Glomerular endothelial cell (primary cell): ENCODE measurements around the gene JAZF1. TPM values are rescaled to one million over a fixed set of nuclear protein-coding genes. Genes with fewer than 3 reads are reported as not detected.

ENCODE experiments used
- DNase-seq: peaks from one replicate; pipeline ENCODE4 v3.0.0-alpha.2; 2011; ENCODE audit warnings: low read depth, low spot score; ENCODE audit errors: extremely low read depth
- total RNA-seq: library from RNA; depleted of rRNA; stranded (reverse); fragments of >200 nt; gene quantifications from 2 replicates; pipeline ENCODE4 v1.2.3, GENCODE V29; 2015

JAZF1 gene
- total RNA-seq, 1 donor from 2014 or later = 8.9 TPM

DNA sequence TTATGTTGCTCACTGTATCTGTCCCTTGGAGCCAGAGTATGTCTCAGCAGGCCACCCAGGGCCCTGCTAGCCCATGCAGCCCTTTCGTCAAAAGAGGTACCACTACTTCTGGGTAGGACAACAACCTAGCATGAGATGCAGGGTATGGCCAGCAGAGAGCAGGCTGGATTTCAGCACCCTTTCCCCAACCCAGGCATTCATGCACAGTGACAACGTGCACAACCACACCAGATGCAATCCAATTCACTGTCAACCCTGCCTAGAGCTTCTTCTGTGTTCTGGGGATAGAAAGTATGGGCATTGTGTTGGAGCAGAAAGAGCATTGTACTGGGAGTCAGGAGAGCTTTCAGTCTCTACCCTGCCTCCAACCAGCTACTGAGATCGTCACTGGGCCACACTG is 37.9 kb downstream of the JAZF1 start:
- no peak for DNase-seq

DNA sequence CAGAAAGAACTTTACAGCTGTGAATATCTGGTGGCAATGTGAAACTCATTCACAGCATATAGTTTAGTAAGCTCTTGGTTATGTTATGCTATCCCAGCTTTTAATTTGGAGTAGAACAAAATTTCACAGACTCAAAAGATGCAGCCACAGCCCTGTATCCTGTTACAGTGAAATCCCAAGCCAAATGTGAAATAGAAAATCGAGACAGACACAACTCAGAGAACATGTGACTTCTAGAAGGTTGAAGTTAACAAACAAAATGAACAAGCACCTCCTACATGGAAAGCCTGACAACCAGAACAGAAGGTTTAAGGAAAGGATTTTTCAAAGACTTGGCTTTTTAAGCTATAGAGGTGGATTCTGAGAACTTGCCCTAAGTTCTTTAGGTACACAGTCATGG is 39.6 kb downstream of the JAZF1 start:
- DNase-seq = no peak

DNA sequence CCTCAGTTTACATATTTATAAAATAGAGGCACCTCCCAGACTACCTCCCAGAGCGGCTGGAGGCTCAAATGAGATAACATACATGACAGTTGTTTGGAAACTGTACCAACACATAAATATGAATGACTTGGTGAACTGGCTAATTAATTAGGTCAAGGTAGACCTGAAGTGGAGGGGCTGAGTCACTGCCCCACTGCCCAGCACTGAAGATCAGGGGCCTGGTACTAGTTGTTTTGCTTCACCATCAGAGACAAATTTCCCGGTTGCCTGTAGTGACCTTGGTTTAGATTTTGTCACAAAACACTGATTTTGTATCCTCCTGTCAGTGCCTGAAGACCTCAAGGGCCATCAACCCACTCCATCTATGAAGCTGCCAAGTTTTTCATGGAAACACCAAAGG is 41.8 kb downstream of the JAZF1 start:
- no peak for DNase-seq

DNA sequence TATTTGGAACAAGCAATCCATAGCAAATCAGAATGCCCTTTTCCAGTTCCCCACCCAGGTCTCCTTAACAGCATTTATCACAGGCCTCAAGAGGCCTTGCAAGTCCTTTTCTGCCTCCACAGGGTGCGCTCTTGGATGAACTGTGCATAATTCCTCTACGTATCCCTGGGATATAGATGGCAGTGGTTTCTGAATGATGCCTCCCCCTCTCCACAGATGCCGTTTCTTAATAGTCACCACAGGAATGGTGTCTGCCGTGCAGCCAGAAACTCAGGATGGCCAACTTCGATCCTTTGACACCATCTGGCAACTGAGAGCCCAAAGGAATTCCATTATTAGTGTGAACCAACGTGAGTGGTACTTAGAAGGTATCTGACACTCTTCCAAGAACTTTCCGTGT is 43.1 kb downstream of the JAZF1 start:
- no peak for DNase-seq

DNA sequence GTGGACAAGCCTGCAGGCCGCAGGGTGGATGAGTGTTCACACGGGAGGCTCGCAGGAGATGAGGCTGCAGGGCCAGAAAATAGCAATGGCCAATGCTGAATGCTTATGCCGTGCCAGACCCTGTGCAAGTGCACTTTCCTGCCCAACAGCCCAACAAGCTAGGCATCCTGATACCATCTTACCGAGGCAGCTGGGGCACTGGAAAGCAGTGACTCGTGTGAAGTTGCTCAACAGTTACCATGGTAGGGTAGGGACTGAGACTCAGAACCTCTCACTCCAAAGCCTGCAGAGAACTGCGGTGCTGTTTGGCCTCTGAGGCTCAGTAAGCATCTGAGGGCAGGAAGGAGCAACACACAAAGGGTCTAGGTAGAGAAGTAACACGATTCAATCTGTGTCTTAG is 43.7 kb downstream of the JAZF1 start:
- no peak for DNase-seq

DNA sequence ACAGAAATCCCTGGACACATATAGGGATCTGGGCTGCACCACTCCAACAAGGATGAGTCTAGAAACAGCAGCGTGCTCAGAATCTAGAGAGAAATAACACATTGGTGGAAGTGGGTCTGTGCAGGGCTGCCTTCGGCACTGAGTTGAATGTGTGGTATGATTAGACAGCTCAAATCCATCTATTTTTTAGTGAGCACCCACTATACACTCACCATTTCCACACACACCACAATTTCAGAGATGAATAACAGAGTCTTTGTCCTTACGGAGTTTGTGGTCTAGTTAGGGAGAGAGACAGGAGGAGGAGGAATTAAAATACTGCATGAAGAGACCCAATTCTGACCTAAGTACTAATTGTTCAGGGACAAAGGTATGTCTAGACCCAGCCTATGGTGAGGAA is 44.2 kb downstream of the JAZF1 start:
- DNase-seq = no peak

DNA sequence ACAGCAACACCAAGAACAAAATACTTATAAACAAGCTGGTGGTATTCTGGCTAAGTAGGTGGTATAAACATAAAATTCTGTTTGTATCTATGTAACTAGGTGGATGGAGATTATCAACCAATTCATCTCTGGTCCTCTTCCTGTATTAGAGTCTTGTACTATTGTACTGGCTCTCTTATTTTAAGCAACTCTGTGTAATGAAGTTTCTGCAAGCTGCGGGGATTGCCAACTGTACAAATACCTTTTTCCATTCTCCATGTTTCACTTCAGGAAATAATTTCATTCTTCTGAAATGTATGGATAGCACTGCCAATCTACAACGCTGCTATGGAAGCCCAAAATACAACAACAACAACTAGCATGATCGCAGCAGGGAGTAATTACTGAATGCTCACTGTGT is 44.8 kb downstream of the JAZF1 start:
- DNase-seq = no peak

DNA sequence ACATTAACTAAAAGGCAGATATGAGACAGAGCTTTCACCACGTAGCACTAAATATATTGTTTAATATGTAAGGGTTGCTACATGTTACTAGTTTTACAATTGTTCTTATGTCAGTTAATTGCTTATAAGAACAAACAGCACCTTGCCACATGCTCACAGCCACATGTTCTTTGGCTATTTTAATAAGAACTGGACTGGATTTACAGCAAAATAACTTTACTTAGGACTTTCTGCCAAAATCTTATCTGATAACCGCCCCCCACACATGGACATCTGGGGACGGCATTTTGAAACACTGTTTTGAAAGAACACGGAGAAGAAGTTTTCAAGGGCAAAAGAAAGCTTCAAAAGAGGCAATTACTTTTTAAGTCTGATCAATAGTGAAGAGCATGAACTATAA is 45.3 kb downstream of the JAZF1 start:
- no peak for DNase-seq

DNA sequence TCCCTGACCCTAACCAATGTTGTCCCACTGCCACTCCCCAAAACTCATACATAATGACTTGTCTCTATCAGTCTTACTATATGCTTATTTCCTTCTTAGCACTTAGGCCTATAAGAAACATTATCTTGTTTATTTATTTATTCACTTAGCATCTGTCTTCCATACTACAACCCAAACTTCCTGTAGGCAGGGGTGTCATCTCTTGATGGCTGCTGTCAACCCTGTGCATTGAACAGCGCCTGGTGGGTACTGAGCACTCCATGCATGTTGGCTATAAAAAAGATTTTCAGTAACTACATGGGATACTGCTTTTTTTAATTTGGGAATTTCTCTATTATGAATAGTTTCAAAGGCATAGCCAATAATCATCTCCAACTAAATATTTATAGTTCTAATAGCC is 46.7 kb downstream of the JAZF1 start:
- DNase-seq = no peak

DNA sequence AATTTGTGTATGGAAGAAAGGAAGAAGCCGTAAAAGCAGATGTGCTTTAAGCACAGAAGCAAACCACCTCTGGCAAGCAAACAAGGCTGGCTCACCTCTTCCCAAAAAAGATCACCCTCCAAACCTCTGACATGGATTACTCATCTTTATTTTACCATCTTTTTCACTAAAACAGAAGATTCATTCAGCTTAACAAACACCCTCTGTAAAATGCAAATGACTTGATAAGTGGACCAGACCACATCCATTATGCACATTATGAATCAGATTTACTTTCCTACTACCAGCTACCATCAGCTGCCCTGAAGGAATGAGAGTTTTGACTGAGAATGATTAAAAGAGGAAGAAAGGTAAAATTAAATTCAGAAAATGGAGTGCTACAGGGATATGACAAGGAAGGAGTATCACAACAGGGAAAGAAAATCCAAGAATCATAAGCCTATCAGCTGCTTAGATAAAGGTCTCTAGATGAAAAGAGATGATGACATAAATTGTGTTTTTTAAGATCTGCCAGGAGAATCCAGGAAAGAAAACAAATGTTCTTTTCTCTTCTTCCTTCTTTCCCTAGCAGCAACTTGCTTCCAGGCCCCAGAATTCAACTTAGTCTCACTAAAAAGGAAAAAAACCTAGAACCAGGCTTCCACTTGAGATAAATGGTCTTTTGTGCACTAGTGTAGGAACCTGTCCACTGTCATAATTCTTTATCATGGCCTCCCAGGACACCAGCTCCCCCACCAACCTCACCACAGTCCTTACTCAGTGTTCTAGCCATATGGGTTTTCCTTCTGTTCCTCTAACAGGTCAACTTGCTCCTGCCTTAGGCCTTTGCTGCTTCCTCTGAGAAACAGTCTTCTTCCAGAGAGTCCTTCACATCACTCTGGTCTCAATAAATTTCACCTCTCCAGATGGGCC is 47.4 kb downstream of the JAZF1 start:
- no peak for DNase-seq

DNA sequence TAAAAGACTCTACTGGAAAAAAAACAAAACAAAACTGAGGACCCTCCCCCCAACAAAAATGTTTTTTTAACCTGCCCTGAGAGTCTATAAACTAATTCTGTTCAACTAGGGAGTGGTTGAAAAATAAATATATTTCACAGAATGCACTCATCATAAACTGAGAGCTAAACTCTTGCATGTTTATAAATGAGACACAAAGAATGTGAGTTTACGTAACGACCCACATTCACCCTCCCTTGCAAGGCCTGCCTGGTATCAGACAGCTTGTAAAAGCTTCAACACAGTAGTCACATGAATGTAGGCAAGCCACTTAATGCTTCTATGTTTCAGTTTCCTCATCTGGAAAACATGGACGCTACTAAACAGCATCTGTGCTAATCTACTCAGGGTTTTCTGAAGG is 50.3 kb downstream of the JAZF1 start:
- no peak for DNase-seq

DNA sequence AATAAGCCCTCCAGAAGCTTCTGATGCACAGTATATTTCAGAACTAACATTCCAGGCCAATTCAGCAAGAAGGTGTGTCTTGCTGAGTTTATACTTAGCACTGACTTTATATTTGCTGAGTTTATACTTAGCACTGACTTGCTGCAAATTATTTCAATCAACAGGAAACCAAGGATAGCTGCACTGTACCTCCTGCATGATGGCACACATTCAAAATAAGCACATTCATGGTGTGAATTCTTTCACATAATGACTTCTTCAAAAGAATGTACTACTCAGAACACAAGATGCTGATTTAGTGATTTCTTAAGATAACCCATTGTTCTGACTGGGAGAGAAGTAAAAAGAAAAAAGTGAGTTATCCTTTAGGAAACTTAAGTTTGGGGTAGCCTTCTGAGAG is 52.0 kb downstream of the JAZF1 start:
- no peak for DNase-seq

DNA sequence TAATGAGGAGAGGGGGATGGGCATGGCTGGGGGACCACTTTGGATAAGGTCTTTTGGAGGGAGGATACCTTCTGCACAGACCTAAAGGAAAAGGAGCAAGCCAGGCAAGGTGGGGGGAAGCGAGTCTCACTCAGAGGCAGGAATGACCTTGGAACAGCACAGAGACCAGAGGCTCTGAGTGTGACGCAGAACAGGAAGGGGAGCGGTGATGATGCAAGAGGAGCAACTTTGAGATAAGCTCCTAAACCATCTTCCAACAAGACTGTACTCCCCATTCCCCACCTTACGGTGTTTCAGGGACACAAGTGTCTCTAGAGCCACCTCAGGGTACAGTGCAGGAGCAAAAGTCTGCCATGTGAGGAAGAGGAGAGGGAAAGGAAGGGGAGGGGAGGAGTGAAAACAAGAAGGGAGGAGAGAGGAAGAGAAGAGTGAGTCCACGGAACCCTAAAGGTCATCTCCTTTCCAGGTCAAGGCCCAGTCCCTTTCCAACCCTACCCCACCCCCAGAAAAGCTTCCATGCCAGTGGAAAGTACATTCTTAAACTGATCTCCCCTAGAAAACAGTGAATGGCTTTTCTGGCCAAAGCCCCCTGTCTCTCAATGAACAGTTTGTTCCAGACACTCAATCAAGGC is 54.1 kb downstream of the JAZF1 start:
- no peak for DNase-seq

DNA sequence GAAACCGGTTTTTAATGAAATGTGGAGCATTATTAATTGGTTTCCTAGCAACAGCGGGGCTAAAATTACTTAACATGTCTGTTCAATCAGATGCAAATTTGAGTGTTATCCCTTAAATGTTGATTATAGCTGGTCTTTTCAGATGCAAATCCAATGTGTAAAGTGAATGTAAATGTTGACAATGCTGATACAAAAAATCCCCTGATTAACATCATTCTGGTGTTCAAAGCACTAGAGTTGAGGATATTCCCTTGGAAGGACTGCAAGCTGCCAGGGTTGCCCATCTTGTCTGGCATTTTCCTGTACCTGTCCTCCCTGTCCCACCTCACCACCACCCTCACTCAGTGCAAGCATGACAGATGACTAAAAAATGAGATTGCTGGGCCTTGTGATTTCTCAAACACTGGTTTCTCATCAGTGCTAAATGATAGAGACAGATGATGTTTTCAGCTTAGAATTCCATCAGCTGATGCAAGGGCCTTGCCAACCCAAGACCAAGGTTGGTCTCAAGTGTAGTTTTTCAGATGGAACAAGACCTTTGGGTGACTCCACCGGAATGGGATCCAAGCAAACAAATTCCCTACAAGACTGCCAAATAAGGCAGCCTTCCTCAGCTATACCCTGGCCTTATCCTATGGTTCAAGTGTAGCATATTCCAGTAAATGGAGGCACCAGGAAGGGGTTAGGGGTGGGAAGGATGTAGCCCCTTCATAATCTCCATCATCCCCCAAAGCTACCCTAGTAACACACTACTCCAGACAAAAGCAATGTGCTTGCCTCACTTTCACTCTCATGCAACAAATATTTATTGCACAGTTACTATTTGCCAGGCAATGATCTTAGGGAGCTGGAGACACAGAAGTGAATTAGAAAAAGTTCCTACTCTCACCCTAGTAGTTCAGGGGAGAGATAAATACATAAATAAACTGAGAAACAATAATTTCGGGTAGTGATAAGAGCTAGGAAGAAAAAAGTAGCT is 54.9 kb downstream of the JAZF1 start:
- no peak for DNase-seq

DNA sequence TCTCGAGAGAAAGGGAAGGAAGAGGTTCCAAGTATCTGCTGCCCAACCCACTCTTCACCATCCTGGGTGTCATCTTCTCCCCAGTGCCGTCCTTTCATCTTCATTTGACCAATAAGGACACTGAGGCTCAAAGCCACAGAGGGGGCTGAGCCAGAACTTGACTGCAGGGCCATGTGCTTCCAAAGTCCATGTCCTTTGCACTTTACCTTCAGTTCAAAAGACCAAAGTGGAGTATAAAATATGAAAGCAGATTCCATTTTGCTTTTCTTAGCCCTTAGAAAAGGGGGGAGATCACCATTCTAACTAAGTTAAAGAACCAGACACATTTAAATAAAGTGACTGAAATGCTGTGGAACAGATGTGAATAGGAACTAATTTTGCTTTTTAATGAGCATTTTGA is 56.2 kb downstream of the JAZF1 start:
- no peak for DNase-seq

DNA sequence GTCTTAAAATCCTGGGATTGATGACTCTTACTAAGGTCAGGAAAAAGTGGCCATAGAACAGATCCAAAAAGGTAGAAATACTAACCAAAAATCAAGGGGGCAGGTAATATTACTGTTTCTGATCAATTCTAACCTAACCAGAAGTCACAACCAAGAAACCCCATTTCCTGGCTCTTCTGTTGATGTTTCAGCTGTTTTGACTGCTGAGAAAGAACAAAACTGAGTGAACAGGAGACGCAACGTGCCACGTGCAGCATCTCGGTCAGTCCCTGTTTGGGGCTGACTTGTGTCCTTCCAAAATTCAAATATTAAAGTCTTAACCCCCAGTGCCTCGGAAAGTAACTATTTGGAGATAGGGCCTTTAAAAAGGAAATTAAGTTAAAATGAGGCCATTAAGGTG is 56.8 kb downstream of the JAZF1 start:
- no peak for DNase-seq

DNA sequence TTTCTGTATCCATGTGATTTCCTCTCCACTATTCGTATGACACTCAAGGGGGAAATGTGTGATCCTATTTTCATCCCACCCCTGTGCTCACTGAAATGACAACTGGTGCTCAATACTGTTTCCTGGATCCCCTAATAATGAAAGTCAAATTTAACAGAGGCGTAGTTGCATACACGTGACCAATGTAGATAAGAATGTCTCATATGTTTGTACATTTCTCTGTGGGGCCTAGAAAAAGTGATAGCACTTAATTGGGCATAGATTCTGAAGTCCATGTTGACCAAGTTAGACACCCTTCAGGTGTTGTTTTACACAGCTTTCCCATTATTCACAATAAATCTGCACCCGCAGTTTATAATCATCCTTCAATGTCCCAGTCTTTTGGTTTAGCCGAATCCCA is 59.1 kb downstream of the JAZF1 start:
- DNase-seq = no peak

DNA sequence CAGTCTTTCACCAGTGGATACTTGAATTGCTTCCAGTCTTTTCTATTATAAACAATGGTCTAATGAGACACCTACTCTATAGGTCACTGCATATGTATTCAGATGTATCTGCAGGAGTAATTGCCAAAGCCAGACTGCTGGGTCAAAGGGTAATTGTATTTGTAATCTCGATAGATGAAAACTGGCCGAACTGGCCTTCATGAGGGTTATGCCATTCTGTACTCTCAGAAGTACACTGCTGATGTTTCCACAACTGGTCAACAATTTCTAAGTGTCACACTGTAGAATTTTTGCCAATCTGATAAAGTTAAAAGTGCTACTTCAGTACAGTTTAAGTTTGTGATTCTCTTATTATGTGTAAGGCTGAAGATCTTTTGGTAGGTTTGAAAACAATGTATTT is 64.6 kb downstream of the JAZF1 start:
- DNase-seq = no peak

DNA sequence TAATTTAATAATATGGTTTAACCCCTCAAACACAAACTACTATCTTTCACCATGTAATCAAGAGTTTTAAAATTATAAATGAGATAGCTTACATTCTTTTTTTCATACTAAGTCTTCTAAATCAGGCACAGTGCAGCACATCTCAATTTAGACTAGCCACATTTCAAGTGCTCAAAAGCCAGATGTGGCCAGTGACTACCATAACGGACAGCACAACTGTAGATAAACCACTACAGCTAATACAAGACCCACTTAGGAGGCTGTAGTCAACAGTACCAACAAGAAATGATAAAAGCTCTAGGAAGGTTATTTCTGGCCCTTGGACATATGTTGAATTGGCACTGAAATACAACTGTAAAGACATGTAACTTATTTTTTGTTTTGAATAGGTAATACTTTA is 65.3 kb downstream of the JAZF1 start:
- no peak for DNase-seq

DNA sequence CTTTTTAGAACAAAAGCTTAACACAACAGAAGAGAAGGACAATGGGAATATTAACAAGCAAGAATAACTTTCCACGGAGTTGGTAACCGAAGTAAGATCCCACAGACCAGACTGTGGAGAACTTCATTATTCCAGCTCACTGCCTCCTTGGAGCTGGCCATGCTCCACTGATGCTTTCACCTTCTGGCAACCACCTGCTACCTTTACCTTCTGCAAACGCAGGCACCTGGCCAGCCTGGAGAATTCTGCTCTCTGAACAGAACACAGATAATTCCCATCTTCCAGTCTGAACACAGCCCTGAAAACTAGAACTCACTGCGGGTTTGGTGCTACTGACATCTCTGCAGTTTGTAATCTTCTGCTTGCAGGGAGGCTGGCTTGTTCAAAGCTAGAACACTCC is 66.5 kb downstream of the JAZF1 start:
- no peak for DNase-seq

DNA sequence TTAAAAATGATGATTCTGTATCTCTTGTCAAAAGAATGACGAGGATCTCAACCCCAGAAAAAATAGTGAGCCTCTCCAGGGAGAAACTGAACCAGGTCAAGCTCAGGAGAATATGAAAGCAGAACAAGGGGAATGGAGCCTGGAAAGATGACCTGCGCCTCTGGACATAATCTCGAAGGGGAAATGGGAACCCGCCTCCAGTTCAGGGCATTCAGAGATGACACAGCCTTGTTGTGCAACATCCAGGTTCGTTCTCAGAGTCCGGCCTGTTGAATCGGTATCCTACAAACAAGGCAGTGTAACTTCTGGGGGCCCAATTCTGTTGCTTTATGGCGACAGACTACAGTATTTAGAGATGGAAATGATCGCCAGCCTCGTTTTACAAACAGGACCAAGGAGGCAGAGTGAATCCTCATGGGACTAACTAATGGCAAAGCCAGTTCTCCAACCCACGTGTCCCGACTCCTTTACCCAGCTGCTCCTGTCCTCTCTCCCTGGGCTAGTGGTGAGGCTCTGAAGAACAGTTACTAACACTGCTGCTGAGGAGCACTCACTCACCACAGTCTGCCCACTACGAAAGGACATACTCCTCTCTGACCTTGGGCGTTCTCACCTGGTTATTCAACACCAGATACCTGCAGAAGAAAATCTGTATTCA is 67.6 kb downstream of the JAZF1 start:
- no peak for DNase-seq
